Peyer's patch (tissue), 4 donors: Measurements from ENCODE around the gene LY86. TPM values are rescaled to one million over a fixed set of nuclear protein-coding genes. Genes with fewer than 3 reads are reported as not detected.

ENCODE experiments used
- DNase-seq, 3 donors: peaks; one replicate each; pipeline ENCODE4 v3.0.0-alpha.2; 2017 to 2019
- H3K27ac ChIP-seq, 4 donors: fragments of 200-600 bp; sonication (generic); one replicate each; pipeline ENCODE4 v1.5.1; 2016 to 2019
- H3K27me3 ChIP-seq, 2 donors: fragments of 200-600 bp; sonication (generic); one replicate each; pipeline ENCODE4 v1.5.1; 2019
- H3K36me3 ChIP-seq, 3 donors: fragments of 200-600 bp; sonication (generic); one replicate each; pipeline ENCODE4 v1.5.1; 2016 to 2019
- H3K4me1 ChIP-seq, 4 donors: fragments of 200-600 bp; sonication (generic); one replicate each; pipeline ENCODE4 v1.5.1; 2016 to 2019
- H3K4me3 ChIP-seq, 4 donors: fragments of 200-600 bp; sonication (generic); 1 replicate in 3 of 4; 2 replicates in 1 of 4; pipeline ENCODE4 v1.5.1; 2016 to 2019; ENCODE audit warnings: mild to moderate bottlenecking in 1 of 4
- H3K9me3 ChIP-seq, 4 donors: fragments of 200-600 bp; sonication (generic); one replicate each; pipeline ENCODE4 v1.5.1; 2016 to 2019; ENCODE audit warnings: mild to moderate bottlenecking in 1 of 4
- POLR2A ChIP-seq, 2 donors: fragments of 450-650 bp; IDR thresholded peaks; one replicate each; pipeline ENCODE4 v1.5.1; 2017; ENCODE audit warnings: antibody characterized with exemption in 2 of 2, mild to moderate bottlenecking in 2 of 2, moderate library complexity in 2 of 2
- total RNA-seq, 4 donors: library from RNA; depleted of rRNA; stranded (reverse); fragments of >200 nt; gene quantifications; one replicate each; pipeline ENCODE4 v1.1.0, GENCODE V29; 2016
- TF ChIP-seq, protein P1 (sequence below), 6 experiments: fragments of 450-650 bp in 4 of 6; fragments of 200-600 bp in 2 of 6; sonication (generic) in 1 of 6; IDR thresholded peaks; one replicate each; pipeline ENCODE4 v1.5.1; 2017 to 2019; ENCODE audit warnings: antibody characterized with exemption in 6 of 6, mild to moderate bottlenecking in 3 of 6, moderate library complexity in 1 of 6

LY86 gene
- total RNA-seq, 4 donors from 2014 or later: 1.7 to 39.6 TPM; not detected in 2

DNA sequence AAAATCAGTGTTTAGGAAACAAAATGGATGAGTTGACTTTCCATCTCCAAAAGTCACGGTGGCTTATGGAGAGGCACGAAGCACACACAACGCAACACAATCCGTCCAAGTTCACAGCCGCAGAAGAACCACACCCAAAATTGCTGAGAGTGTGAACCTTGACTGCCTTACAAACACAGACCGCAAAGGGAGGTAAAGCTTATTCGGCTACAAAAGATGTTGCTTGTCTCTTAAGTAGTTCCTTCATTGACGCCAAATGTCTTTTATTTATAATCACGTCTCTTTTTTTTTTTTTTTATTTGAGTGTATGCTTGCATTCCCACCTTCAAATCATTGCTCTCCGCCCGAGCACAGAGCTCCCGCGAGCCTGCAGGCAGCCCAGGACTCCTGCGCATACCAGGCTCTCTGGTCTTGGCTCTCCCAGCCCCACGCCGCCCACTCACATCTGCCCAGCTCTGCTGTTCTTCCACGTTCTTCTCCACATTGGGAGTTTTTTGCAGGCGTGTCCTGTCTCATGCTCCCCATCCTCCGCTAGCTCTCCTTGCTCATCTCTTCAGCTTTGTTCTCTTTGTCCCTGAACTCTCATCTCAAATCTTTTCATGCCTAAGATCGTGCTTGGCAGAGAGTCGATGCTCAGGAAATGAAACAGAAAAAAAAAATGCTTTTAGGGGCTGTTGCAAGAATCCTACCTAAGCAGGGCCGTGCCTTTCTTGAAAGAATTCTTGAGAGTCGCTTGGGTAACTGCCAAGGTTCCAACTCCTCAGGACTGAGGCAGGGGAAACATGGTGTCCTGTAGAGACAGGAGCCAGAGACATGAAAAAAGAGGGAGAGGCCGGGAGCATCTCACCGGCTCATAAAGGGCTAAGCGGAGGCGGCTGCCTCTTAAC, 25.8 kb downstream of the LY86 start:
- TF ChIP-seq, protein P1, sequence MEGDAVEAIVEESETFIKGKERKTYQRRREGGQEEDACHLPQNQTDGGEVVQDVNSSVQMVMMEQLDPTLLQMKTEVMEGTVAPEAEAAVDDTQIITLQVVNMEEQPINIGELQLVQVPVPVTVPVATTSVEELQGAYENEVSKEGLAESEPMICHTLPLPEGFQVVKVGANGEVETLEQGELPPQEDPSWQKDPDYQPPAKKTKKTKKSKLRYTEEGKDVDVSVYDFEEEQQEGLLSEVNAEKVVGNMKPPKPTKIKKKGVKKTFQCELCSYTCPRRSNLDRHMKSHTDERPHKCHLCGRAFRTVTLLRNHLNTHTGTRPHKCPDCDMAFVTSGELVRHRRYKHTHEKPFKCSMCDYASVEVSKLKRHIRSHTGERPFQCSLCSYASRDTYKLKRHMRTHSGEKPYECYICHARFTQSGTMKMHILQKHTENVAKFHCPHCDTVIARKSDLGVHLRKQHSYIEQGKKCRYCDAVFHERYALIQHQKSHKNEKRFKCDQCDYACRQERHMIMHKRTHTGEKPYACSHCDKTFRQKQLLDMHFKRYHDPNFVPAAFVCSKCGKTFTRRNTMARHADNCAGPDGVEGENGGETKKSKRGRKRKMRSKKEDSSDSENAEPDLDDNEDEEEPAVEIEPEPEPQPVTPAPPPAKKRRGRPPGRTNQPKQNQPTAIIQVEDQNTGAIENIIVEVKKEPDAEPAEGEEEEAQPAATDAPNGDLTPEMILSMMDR (IDR thresholded peaks at IDR 0.05): no peak
- no peak for TF ChIP-seq POLR2A (IDR thresholded peaks at IDR 0.05)
- H3K27me3 ChIP-seq: no peaks in the 10 kb centered on the region
- no peaks in the 10 kb centered on the region for H3K9me3 ChIP-seq
- DNase-seq: no peak
- no peaks in the 10 kb centered on the region for H3K36me3 ChIP-seq
- H3K27ac ChIP-seq: peak overlapping the region in 1 of 4 donors; percentile 53
- no peak overlapping the region for H3K4me3 ChIP-seq
- peaks cover 0 to 8% (median 2%) of the 10 kb centered on the region in 4 donors for H3K4me1 ChIP-seq

DNA sequence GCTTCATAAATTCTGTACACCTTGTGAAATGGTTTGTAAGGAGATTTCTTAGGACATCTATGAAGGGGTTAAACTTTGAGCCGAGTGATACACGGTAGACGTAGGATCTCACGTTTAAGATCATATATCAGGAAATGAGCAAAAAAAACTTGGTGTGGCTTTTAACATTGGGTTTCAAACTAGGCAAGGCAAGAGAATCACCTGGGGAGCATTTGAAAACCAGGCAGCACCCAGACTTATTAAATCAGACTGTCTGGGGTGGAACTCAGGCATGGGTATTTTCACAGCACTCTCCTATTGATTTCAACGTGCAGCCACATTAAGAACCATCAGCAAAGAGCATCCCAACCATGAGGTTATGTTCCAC, 26.4 kb downstream of the LY86 start:
- Histone ChIP-seq H3K36me3 (no peaks in the 10 kb centered on the region), H3K9me3 (no peaks in the 10 kb centered on the region), H3K27ac (no peak overlapping the region), H3K4me1 (peaks cover 0 to 6% (median 2%) of the 10 kb centered on the region in 4 donors), H3K27me3 (no peaks in the 10 kb centered on the region), H3K4me3 (no peak overlapping the region)
- no peak for DNase-seq
- TF ChIP-seq, protein P1 (IDR thresholded peaks at IDR 0.05): no peak
- TF ChIP-seq POLR2A (IDR thresholded peaks at IDR 0.05): no peak

DNA sequence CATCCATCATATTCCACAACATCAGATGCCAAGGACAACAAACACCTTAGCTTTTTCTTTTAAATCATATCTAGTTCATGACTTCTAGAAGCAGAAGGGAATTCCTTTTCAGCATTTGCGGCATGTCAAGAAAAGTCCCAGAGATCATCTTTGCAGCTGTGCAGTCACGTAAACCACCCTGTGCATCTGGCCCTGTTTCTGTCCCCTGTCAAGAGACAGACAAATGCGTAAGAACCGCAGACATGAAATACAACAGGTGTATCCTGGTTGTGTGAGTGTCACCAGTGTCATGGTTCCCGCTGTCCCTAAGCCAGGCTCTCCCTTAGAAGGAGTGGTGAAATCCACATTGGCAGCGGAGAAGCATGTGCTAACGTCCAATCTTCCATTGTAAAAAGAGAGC, 28.1 kb downstream of the LY86 start:
- no peaks in the 10 kb centered on the region for H3K36me3 ChIP-seq
- H3K9me3 ChIP-seq: no peaks in the 10 kb centered on the region
- no peak overlapping the region for H3K27ac ChIP-seq
- no peaks in the 10 kb centered on the region for H3K4me1 ChIP-seq
- no peak for TF ChIP-seq POLR2A (IDR thresholded peaks at IDR 0.05)
- TF ChIP-seq, protein P1 (IDR thresholded peaks at IDR 0.05): no peak
- H3K27me3 ChIP-seq: no peaks in the 10 kb centered on the region
- no peak for DNase-seq
- H3K4me3 ChIP-seq: no peak overlapping the region

DNA sequence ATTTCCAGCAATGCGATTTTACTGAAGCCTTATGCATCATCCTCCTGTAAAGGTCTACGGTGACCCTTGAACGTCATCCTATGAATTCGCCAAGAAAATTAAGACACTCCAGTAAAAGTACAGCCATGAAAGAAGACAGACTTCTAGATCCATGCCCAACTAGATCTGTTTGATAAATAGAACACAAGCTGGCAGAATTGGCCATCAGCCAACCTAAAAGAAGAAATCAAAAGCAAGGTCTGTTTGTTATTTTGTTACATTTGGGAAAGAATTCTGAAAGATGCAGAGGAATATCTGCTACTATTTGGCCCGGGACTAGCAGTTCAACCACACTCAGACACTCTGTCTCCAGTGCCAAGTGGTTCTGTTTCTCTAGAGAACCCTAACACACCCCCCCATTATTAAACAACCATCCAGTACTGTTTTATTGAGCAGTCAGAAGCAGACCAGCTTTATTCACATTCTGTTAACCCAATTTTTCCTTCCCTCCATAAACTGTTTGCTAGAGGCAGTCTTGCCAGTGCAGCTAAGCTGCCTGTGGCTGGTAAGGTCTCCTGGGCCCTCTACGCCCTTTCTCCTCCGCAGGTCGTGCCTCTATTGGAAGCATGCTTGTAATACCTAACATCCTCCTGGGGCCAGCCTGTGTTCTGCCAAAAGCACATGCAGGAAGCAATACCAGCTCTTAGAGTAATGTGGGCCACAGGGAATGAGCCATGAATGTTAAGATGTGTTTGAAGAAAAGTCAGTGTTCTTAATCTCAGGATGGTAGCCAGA, 30.7 kb downstream of the LY86 start:
- TF ChIP-seq POLR2A (IDR thresholded peaks at IDR 0.05): no peak
- TF ChIP-seq, protein P1 (IDR thresholded peaks at IDR 0.05): no peak
- H3K9me3 ChIP-seq: no peaks in the 10 kb centered on the region
- H3K4me3 ChIP-seq: no peak overlapping the region
- no peaks in the 10 kb centered on the region for H3K36me3 ChIP-seq
- H3K27me3 ChIP-seq: no peaks in the 10 kb centered on the region
- DNase-seq: no peak
- H3K4me1 ChIP-seq: no peaks in the 10 kb centered on the region
- no peak overlapping the region for H3K27ac ChIP-seq

DNA sequence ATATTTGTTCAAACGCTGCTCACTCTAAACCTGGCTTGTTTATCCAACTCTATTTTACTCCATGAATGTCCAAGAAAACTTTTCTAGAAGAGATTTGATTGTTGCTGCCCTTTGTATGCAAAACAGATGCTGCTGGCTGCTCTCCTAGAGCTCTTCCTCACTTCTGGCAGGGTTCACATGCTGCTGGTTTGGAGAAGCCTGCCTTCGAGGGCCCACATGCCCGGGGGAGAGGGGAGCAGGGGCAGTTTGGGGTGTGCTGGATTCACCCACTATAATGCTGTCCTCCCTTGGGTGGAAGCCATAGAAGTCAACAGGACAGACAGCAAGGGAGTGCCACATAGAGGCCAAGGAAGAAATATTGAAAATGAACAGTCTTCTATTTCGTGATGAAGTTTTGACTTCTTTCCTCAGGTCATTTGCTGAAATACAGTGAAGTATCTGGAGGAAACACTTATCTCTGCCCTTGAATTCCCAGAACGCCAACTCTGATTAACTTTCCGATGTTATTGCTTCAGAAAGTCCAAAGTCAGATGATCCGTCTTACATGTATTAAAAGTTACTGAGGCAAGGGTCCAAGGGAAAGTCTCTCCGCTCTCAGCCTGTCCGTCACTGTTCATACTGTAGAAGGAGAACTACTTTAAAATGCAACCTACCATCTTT, 32.4 kb downstream of the LY86 start:
- DNase-seq: no peak
- TF ChIP-seq, protein P1 (IDR thresholded peaks at IDR 0.05): no peak
- no peak for TF ChIP-seq POLR2A (IDR thresholded peaks at IDR 0.05)
- no peak overlapping the region for H3K27ac ChIP-seq

More for the DNA sequence above, 32.4 kb downstream of the LY86 start:
- Histone ChIP-seq H3K36me3 (no peaks in the 10 kb centered on the region), H3K27me3 (no peaks in the 10 kb centered on the region), H3K4me3 (no peak overlapping the region), H3K4me1 (no peaks in the 10 kb centered on the region), H3K9me3 (no peaks in the 10 kb centered on the region)
